GM20431 (cell line): ENCODE data around the gene HNRNPH1.

Experiments used
- in situ Hi-C: fragments of 300-500 bp; cut with MseI, MboI; formaldehyde crosslinking; loops from one replicate; pipeline ENCODE4 v1.15.0; 2020; ENCODE audit warnings: low sequenced_read_pairs; ENCODE audit not compliant: unreplicated experiment

HNRNPH1 gene

GRCh38 chr5:179623906-179624741 lies 653 bp upstream of the HNRNPH1 start:
- in situ Hi-C loops: no loop called here

GRCh38 chr5:179621551-179622214 lies 1.8 kb downstream of the HNRNPH1 start:
- in situ Hi-C loops: no loop called here

- in situ Hi-C loops: no loop called here
Observed at GRCh38 chr5:179620703-179621350, 2.6 kb downstream of the HNRNPH1 start.

- in situ Hi-C loops: no loop called here
Observed at GRCh38 chr5:179620293-179620692, 3.2 kb downstream of the HNRNPH1 start.

GRCh38 chr5:179619776-179620175 lies 3.7 kb downstream of the HNRNPH1 start:
- in situ Hi-C loops: no loop called here

- in situ Hi-C loops: no loop called here
Observed at GRCh38 chr5:179618923-179619554, 4.4 kb downstream of the HNRNPH1 start.

GRCh38 chr5:179617930-179618329 lies 5.5 kb downstream of the HNRNPH1 start:
- in situ Hi-C loops: no loop called here

GRCh38 chr5:179616002-179616594 lies 7.4 kb downstream of the HNRNPH1 start:
- in situ Hi-C loops: no loop called here

- in situ Hi-C loops: no loop called here
Observed at GRCh38 chr5:179615203-179615602, 8.3 kb downstream of the HNRNPH1 start.

- in situ Hi-C loops: no loop called here
Observed at GRCh38 chr5:179614745-179615144, 8.7 kb downstream of the HNRNPH1 start.

GRCh38 chr5:179613460-179614071 lies 9.9 kb downstream of the HNRNPH1 start:
- in situ Hi-C loops: no loop called here

GRCh38 chr5:179612577-179613459 lies 10.7 kb downstream of the HNRNPH1 start:
- in situ Hi-C loops: no loop called here

GRCh38 chr5:179610903-179611265 lies 12.6 kb downstream of the HNRNPH1 start:
- in situ Hi-C loops: no loop called here

- in situ Hi-C loops: no loop called here
Observed at GRCh38 chr5:179610109-179610902, 13.2 kb downstream of the HNRNPH1 start.

GRCh38 chr5:179609834-179610108 lies 13.7 kb downstream of the HNRNPH1 start:
- in situ Hi-C loops: no loop called here

- in situ Hi-C loops: no loop called here
Observed at GRCh38 chr5:179608131-179608581, 15.3 kb downstream of the HNRNPH1 start.

- in situ Hi-C loops: no loop called here
Observed at GRCh38 chr5:179607160-179607931, 16.1 kb downstream of the HNRNPH1 start.

- in situ Hi-C loops: no loop called here
Observed at GRCh38 chr5:179606910-179607159, 16.6 kb downstream of the HNRNPH1 start.
